GM21825 (cell line): ENCODE data around the gene PCLO.

Experiments used
- ATAC-seq: cut with Tn5 transposase; IDR thresholded peaks from one replicate; pipeline ENCODE4 v1.9.1; 2021; ENCODE audit warnings: mild to moderate bottlenecking, moderate library complexity; ENCODE audit not compliant: unreplicated experiment

PCLO gene, protein sequence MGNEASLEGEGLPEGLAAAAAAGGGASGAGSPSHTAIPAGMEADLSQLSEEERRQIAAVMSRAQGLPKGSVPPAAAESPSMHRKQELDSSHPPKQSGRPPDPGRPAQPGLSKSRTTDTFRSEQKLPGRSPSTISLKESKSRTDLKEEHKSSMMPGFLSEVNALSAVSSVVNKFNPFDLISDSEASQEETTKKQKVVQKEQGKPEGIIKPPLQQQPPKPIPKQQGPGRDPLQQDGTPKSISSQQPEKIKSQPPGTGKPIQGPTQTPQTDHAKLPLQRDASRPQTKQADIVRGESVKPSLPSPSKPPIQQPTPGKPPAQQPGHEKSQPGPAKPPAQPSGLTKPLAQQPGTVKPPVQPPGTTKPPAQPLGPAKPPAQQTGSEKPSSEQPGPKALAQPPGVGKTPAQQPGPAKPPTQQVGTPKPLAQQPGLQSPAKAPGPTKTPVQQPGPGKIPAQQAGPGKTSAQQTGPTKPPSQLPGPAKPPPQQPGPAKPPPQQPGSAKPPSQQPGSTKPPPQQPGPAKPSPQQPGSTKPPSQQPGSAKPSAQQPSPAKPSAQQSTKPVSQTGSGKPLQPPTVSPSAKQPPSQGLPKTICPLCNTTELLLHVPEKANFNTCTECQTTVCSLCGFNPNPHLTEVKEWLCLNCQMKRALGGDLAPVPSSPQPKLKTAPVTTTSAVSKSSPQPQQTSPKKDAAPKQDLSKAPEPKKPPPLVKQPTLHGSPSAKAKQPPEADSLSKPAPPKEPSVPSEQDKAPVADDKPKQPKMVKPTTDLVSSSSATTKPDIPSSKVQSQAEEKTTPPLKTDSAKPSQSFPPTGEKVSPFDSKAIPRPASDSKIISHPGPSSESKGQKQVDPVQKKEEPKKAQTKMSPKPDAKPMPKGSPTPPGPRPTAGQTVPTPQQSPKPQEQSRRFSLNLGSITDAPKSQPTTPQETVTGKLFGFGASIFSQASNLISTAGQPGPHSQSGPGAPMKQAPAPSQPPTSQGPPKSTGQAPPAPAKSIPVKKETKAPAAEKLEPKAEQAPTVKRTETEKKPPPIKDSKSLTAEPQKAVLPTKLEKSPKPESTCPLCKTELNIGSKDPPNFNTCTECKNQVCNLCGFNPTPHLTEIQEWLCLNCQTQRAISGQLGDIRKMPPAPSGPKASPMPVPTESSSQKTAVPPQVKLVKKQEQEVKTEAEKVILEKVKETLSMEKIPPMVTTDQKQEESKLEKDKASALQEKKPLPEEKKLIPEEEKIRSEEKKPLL (N-terminal part only)

GRCh38 chr7:83162402-83163256 lies at the start of gene PCLO:
Gene PCLO (minus strand): TSS chr7:83162884. CDS start chr7:83162592, 292 bp downstream.
- ATAC-seq = peak; percentile 98

GRCh38 chr7:83211685-83212084 lies 49.0 kb upstream of the PCLO start:
- ATAC-seq = no peak

GRCh38 chr7:83210479-83210878 lies 47.8 kb upstream of the PCLO start:
- no peak for ATAC-seq

DNA sequence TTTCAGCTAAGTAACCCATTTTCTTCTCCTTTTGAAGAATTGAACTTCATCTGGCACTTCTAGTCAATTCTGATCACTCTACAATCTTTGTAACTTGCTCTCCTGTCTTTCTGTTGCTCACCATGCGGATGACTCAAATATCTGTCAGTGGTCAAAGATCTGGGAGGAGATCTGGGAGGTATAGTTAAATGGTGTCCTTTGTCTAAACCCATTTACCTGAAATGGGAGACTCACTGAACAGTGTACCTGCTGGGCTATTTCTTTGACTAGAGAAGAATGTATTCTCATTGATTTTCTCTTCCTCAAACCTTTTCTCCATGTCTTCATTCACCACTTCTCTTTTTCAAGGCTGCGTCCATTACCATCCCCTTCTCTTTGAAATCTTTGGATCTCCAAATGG lies 42.0 kb upstream of the PCLO start:
- ATAC-seq = no peak

DNA sequence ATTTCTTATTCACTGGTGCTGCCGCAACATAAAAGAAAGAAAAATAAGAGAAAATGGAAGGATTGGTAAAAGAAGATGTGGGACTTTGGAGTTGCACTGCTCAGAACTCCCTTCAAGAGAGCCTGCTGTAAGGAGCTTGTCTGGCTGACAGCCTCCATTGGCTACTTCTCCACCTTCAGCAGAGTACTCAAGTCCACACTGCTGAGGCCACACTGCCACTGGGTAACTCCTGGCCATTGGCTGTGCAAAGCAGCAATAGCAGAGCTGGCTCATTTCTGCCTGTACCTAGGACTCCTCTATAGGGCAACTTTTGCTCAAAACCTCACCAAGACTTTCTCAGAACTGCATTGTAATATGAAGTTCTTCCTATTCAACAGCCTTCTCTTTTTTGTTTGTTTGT lies 38.7 kb upstream of the PCLO start:
- no peak for ATAC-seq

- ATAC-seq = no peak
These were observed 28.1 kb upstream of the PCLO start for GRCh38 chr7:83190659-83191389.

DNA sequence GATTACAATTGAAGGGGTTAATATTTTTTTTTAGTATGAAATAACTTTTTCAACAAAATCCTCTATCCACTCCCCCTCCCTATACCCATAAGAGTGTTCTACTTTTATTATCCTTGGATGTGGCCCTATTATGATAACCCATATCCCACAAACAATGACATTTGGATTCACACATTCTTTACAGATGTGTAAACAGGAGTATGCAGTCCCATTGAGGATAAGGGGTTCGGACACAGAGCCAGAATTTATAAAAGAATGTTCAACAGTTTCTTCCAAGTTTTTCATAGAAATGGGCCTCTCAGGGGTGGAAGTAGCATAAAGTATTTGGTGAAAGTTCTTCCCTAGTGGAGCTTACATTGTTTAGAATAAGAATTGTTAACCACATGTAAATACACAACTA lies 16.1 kb upstream of the PCLO start:
- no peak for ATAC-seq

GRCh38 chr7:83178066-83178465 lies 15.4 kb upstream of the PCLO start:
- ATAC-seq = no peak

GRCh38 chr7:83173664-83174063 lies 11.0 kb upstream of the PCLO start:
- ATAC-seq = no peak

GRCh38 chr7:83166781-83167180 lies 4.1 kb upstream of the PCLO start:
- no peak for ATAC-seq

DNA sequence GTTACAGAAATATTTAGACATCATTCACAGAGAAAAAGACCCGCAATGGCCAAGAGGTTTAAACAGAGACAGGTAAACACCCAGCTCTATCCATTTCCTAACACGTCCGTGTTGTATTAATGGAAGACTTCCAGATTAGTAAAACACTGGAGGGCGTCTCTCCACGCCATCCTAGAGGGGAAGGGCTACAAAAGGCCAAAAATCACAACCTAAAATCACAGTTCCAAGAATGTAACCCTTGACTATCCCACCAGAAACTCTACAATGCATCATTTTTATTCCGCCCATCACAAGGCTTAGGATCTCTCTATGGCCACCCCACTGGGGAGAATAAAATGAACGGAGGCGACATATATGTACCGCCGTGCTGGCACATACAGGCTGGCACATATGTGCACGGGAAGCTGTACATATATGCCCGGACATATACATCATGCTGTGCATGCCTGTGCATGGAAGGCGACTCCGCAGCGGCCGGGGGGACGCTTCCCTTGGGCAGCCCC lies 734 bp downstream of the PCLO start:
- ATAC-seq = peak; percentile 7

DNA sequence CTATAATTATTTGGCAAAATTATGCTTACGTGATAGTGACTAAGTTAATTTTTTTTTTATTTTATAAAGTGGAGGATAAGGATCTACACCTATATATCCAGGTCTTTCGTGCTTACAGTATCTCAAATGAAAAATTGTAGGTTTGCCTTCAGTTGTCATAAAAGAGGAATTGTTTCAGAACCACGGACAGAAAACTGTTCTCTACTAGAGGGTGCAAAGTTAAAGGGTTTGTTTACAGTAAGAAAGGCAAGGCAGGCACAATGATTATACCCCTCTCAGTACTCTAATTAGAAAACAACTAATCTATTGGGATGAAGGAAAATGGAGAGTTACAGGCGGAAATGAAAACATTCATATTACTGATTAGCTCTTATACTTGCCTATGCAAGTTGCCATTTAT lies 1.5 kb downstream of the PCLO start:
- ATAC-seq = no peak

DNA sequence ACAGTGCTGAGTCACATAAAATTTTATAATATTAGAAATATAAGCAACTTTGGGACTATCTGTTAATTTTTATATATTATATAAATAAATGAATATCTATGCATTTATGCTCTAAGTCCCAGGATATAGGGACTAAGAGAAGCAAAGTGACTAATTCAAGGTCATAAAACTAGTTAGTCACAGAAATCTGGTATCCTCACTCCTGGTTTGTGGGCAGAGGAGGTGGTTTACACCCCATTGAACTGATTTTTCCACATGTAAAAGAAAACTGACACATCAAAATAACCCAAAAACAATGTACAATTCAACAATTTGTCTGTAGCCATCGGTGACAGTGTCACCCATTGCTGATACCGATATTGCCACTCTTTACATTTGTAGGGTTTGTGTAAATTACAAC lies 3.0 kb downstream of the PCLO start:
- ATAC-seq = no peak

- ATAC-seq = no peak
These were observed 6.7 kb downstream of the PCLO start for GRCh38 chr7:83156006-83156405.

DNA sequence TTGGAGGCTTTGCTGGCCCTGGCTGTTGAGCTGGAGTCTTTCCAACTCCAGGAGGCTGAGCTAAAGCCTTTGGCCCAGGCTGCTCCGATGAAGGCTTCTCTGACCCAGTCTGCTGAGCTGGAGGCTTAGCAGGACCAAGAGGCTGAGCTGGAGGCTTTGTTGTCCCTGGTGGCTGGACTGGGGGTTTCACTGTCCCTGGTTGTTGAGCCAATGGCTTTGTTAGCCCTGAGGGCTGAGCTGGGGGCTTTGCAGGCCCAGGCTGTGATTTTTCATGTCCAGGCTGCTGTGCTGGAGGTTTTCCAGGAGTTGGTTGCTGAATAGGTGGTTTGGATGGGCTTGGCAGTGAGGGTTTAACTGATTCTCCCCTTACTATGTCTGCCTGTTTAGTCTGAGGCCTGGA lies 7.3 kb downstream of the PCLO start:
- no peak for ATAC-seq

DNA sequence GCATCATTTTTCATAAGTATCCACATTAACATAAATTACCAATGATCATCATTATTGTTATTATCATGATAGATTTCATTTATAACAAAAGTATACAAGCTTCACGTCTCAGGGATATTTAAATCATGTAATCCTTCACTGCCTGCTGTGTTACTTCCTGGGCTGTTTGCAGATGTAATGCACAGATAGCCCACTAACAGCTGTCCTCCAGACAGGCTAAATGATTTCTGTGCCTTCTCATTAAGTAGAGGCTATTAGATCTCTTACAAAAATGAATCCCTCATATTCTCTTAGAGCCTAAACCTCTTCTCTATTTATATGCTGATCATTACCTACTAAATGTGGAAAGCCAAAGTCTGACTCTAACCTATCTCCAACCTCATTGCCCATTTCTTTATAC lies 9.3 kb downstream of the PCLO start:
- no peak for ATAC-seq

DNA sequence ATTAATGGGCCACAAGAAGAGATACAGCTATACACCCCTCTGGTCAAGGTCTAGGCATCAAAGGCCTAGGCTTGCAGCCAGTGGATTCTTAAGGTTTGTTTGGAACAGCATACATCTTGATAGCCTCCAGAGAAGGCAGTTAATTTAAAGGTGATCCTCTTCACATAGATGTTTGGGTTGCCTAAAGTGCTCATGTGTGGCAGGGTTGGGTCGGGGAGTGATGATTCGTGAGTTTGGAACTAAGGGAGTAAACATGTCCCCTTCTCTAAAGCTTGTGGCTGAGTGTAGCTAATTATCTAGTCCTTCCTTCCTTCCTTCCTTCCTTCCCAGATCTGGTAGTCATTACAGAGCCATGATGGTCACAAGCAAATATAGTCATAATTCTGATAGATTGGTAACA lies 12.4 kb downstream of the PCLO start:
- no peak for ATAC-seq

GRCh38 chr7:83149466-83149865 lies 13.2 kb downstream of the PCLO start:
- ATAC-seq = no peak

- ATAC-seq = no peak
These were observed 13.9 kb downstream of the PCLO start for GRCh38 chr7:83148776-83149175.

DNA sequence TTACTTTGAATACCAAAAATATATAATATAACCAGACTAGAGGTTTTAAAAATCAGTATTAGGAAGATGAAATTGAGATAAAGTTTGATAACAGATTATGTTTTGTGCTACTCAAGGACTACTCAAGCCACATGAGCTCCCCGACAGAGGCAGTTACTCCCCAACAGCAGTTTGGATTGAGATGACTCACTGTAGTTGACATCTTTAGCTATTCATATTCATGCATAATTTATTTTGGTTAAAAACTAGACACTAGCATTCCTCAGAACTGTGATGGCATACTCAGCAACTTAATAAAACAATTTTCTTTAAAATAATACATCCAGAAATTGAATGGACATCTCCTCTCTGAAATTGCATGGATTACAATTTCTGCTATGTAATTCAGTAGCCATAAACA lies 19.6 kb downstream of the PCLO start:
- no peak for ATAC-seq
